ENCODE results near the gene KCNN4.

The KCNN4 gene

GRCh38 chr19:43797556-43797955 lies 16.8 kb upstream of the KCNN4 start:
- Histone ChIP-seq H3K9ac (ENCODE audit: low read depth, low read length) (no peak overlapping the region), H2AFZ (ENCODE audit: low read depth, low read length) (no peak overlapping the region), H3K27ac (ENCODE audit: low read length) (no peak overlapping the region), H3K4me1 (ENCODE audit: insufficient read depth, low read length) (no peaks in the 10 kb centered on the region), H3K36me3 (ENCODE audit: insufficient read depth, low read length) (no peaks in the 10 kb centered on the region), H3K4me3 (ENCODE audit: low read depth in 1 of 2, low read length in 2 of 2) (no peak overlapping the region), H3K27me3 (ENCODE audit: insufficient read depth, low read length, poor library complexity) (no peaks in the 10 kb centered on the region), H3K9me3 (ENCODE audit: insufficient read depth, low read length, severe bottlenecking) (no peaks in the 10 kb centered on the region), H3K79me2 (ENCODE audit: insufficient read depth, low read length) (no peaks in the 10 kb centered on the region), H3K4me2 (ENCODE audit: insufficient read depth, low read length) (no peak overlapping the region), H4K20me1 (ENCODE audit: insufficient read depth, low read length) (no peaks in the 10 kb centered on the region)
- TF ChIP-seq, protein P1, sequence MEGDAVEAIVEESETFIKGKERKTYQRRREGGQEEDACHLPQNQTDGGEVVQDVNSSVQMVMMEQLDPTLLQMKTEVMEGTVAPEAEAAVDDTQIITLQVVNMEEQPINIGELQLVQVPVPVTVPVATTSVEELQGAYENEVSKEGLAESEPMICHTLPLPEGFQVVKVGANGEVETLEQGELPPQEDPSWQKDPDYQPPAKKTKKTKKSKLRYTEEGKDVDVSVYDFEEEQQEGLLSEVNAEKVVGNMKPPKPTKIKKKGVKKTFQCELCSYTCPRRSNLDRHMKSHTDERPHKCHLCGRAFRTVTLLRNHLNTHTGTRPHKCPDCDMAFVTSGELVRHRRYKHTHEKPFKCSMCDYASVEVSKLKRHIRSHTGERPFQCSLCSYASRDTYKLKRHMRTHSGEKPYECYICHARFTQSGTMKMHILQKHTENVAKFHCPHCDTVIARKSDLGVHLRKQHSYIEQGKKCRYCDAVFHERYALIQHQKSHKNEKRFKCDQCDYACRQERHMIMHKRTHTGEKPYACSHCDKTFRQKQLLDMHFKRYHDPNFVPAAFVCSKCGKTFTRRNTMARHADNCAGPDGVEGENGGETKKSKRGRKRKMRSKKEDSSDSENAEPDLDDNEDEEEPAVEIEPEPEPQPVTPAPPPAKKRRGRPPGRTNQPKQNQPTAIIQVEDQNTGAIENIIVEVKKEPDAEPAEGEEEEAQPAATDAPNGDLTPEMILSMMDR (IDR thresholded peaks at IDR 0.05; ENCODE audit: borderline replicate concordance, extremely low read depth, low read length, poor library complexity, severe bottlenecking): no peak
- no peak for TF ChIP-seq EZH2 (IDR thresholded peaks at IDR 0.05; ENCODE audit: borderline replicate concordance, low read depth, low read length, severe bottlenecking)
- DNase-seq: no peak
- no peak for ATAC-seq (ENCODE audit: insufficient read depth, low read depth)

DNA sequence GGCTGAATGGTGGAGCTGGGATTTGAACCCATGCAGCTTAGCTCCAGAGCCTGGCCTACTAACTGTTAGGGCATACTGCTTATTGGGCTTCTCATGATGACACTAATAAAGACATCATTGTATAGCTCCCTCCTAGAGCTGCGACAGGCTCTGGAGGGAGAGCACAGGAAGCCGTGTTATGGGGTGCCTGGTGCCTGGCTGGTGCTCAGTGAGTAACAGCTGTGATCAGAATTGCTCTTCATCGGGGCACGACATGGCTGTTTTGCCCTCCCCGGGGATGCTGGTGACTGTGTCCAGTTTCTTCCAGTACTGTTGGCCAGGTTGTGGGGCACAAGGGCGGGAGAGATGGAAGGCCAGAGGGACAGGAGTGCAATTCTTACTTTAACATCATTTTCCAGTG lies 16.3 kb upstream of the KCNN4 start:
- Histone ChIP-seq H3K4me1 (ENCODE audit: insufficient read depth, low read length) (no peaks in the 10 kb centered on the region), H3K4me3 (ENCODE audit: low read depth in 1 of 2, low read length in 2 of 2) (no peak overlapping the region), H3K79me2 (ENCODE audit: insufficient read depth, low read length) (no peaks in the 10 kb centered on the region), H3K36me3 (ENCODE audit: insufficient read depth, low read length) (no peaks in the 10 kb centered on the region), H3K9ac (ENCODE audit: low read depth, low read length) (no peak overlapping the region), H3K27me3 (ENCODE audit: insufficient read depth, low read length, poor library complexity) (no peaks in the 10 kb centered on the region), H2AFZ (ENCODE audit: low read depth, low read length) (no peak overlapping the region), H3K4me2 (ENCODE audit: insufficient read depth, low read length) (no peak overlapping the region), H4K20me1 (ENCODE audit: insufficient read depth, low read length) (no peaks in the 10 kb centered on the region), H3K27ac (ENCODE audit: low read length) (no peak overlapping the region), H3K9me3 (ENCODE audit: insufficient read depth, low read length, severe bottlenecking) (no peaks in the 10 kb centered on the region)
- no peak for DNase-seq
- no peak for ATAC-seq (ENCODE audit: insufficient read depth, low read depth)
- TF ChIP-seq, protein P1 (IDR thresholded peaks at IDR 0.05; ENCODE audit: borderline replicate concordance, extremely low read depth, low read length, poor library complexity, severe bottlenecking): no peak
- TF ChIP-seq EZH2 (IDR thresholded peaks at IDR 0.05; ENCODE audit: borderline replicate concordance, low read depth, low read length, severe bottlenecking): no peak

GRCh38 chr19:43790587-43790986 lies 9.8 kb upstream of the KCNN4 start:
- no peaks in the 10 kb centered on the region for H3K79me2 ChIP-seq (ENCODE audit: insufficient read depth, low read length)
- ATAC-seq (ENCODE audit: insufficient read depth, low read depth) (no peak), DNase-seq (no peak)
- H3K27me3 ChIP-seq (ENCODE audit: insufficient read depth, low read length, poor library complexity): no peaks in the 10 kb centered on the region
- H4K20me1 ChIP-seq (ENCODE audit: insufficient read depth, low read length): no peaks in the 10 kb centered on the region
- no peak overlapping the region for H3K4me3 ChIP-seq (ENCODE audit: low read depth in 1 of 2, low read length in 2 of 2)
- no peak overlapping the region for H2AFZ ChIP-seq (ENCODE audit: low read depth, low read length)
- H3K36me3 ChIP-seq (ENCODE audit: insufficient read depth, low read length): no peaks in the 10 kb centered on the region
- no peak overlapping the region for H3K27ac ChIP-seq (ENCODE audit: low read length)
- H3K4me2 ChIP-seq (ENCODE audit: insufficient read depth, low read length): no peak overlapping the region
- H3K9ac ChIP-seq (ENCODE audit: low read depth, low read length): no peak overlapping the region
- H3K9me3 ChIP-seq (ENCODE audit: insufficient read depth, low read length, severe bottlenecking): no peaks in the 10 kb centered on the region
- TF ChIP-seq, protein P1 (IDR thresholded peaks at IDR 0.05; ENCODE audit: borderline replicate concordance, extremely low read depth, low read length, poor library complexity, severe bottlenecking): no peak
- TF ChIP-seq EZH2 (IDR thresholded peaks at IDR 0.05; ENCODE audit: borderline replicate concordance, low read depth, low read length, severe bottlenecking): no peak
- H3K4me1 ChIP-seq (ENCODE audit: insufficient read depth, low read length): no peaks in the 10 kb centered on the region

DNA sequence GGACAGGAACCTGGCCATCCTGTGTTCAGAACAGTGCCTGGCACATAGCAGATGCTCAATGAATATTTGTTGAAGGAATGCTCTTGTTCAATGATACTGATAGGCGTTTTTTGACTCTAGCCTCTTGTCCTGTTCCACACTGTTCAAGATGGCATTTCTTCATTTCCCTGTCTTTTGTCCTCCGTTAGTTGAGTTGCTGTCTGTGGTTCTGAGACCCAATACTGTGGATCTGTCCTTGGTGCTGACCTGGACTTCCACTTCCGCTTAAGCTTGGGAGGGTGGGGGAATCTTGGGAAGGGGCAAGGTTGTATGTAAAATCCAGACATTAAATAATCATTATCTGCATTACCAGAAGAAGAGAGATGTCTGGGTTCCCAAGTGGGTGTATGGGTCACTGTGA lies 8.3 kb upstream of the KCNN4 start:
- Histone ChIP-seq H3K9ac (ENCODE audit: low read depth, low read length) (no peak overlapping the region), H3K4me2 (ENCODE audit: insufficient read depth, low read length) (no peak overlapping the region), H3K27ac (ENCODE audit: low read length) (no peak overlapping the region), H2AFZ (ENCODE audit: low read depth, low read length) (no peak overlapping the region), H3K4me1 (ENCODE audit: insufficient read depth, low read length) (peaks cover 15% of the 10 kb centered on the region), H3K9me3 (ENCODE audit: insufficient read depth, low read length, severe bottlenecking) (no peaks in the 10 kb centered on the region), H3K4me3 (ENCODE audit: low read depth in 1 of 2, low read length in 2 of 2) (no peak overlapping the region), H3K36me3 (ENCODE audit: insufficient read depth, low read length) (no peaks in the 10 kb centered on the region), H3K27me3 (ENCODE audit: insufficient read depth, low read length, poor library complexity) (no peaks in the 10 kb centered on the region), H4K20me1 (ENCODE audit: insufficient read depth, low read length) (no peaks in the 10 kb centered on the region), H3K79me2 (ENCODE audit: insufficient read depth, low read length) (no peaks in the 10 kb centered on the region)
- ATAC-seq (ENCODE audit: insufficient read depth, low read depth) (peak; percentile 30; the same call in 1 of the 3 replicates), DNase-seq (peak; percentile 59)
- TF ChIP-seq, protein P1 (IDR thresholded peaks at IDR 0.05; ENCODE audit: borderline replicate concordance, extremely low read depth, low read length, poor library complexity, severe bottlenecking): no peak
- TF ChIP-seq EZH2 (IDR thresholded peaks at IDR 0.05; ENCODE audit: borderline replicate concordance, low read depth, low read length, severe bottlenecking): no peak

All from DND-41 (cell line).